SJCRH30 (cell line): Measurements from ENCODE around the gene HOXA9. TPM values are rescaled to one million over a fixed set of nuclear protein-coding genes. Genes with fewer than 3 reads are reported as not detected.

Source experiments
- DNase-seq, 2 experiments: peaks; one replicate each; pipeline ENCODE4 v3.0.0-alpha.2; 2015 to 2020
- H3K27ac ChIP-seq: fragments of 250-450 bp; sonication (Bioruptor Pico); 2 replicates; pipeline ENCODE4 v1.5.1; 2020; ENCODE audit warnings: mild to moderate bottlenecking, moderate library complexity
- H3K27me3 ChIP-seq: fragments of 250-450 bp; sonication (Bioruptor Pico); 2 replicates; pipeline ENCODE4 v1.5.1; 2020; ENCODE audit warnings: mild to moderate bottlenecking, moderate library complexity
- H3K36me3 ChIP-seq: fragments of 250-450 bp; sonication (Bioruptor Pico); 2 replicates; pipeline ENCODE4 v1.5.1; 2020; ENCODE audit warnings: mild to moderate bottlenecking, moderate library complexity
- H3K4me1 ChIP-seq: fragments of 250-450 bp; sonication (Bioruptor Pico); 2 replicates; pipeline ENCODE4 v1.5.1; 2020; ENCODE audit warnings: mild to moderate bottlenecking, moderate library complexity
- H3K4me3 ChIP-seq: fragments of 250-450 bp; sonication (Bioruptor Pico); 2 replicates; pipeline ENCODE4 v1.5.1; 2020; ENCODE audit warnings: mild to moderate bottlenecking, moderate library complexity
- H3K9me3 ChIP-seq: fragments of 250-450 bp; sonication (Bioruptor Pico); replicated peaks from 2 replicates; pipeline ENCODE4 v1.5.1; 2020; ENCODE audit warnings: mild to moderate bottlenecking, moderate library complexity
- total RNA-seq: library from RNA; depleted of rRNA; stranded (reverse); fragments of >200 nt; shearing (Covaris generic); gene quantifications from 2 replicates; pipeline ENCODE4 v1.2.3, GENCODE V29; 2014

Gene HOXA9
- total RNA-seq, 1 experiment from 2014 or later, result 0.30 TPM

GRCh38 chr7:27178366-27178765, 13.0 kb upstream of the HOXA9 start:
- no peaks in the 10 kb centered on the region for H3K9me3 ChIP-seq
- DNase-seq, result no peak
- H3K27ac ChIP-seq, result no peak overlapping the region
- no peaks in the 10 kb centered on the region for H3K4me1 ChIP-seq
- H3K27me3 ChIP-seq, result 0 out of 2 replicates have a peak, but pooled peaks cover 5% of the 10 kb centered on the region
- no peak overlapping the region for H3K4me3 ChIP-seq
- no peaks in the 10 kb centered on the region for H3K36me3 ChIP-seq

GRCh38 chr7:27177795-27178320, 12.5 kb upstream of the HOXA9 start:
- Histone ChIP-seq H3K4me1 (no peaks in the 10 kb centered on the region), H3K9me3 (no peaks in the 10 kb centered on the region), H3K27ac (no peak overlapping the region), H3K4me3 (no peak overlapping the region), H3K36me3 (no peaks in the 10 kb centered on the region), H3K27me3 (0 out of 2 replicates have a peak, but pooled peaks cover 5% of the 10 kb centered on the region)
- DNase-seq, result no peak

GRCh38 chr7:27176962-27177794, 11.8 kb upstream of the HOXA9 start:
- Histone ChIP-seq H3K27me3 (0 out of 2 replicates have a peak, but pooled peaks cover 5% of the 10 kb centered on the region), H3K4me3 (no peak overlapping the region), H3K4me1 (peaks cover 2% of the 10 kb centered on the region), H3K36me3 (no peaks in the 10 kb centered on the region), H3K27ac (no peak overlapping the region), H3K9me3 (no peaks in the 10 kb centered on the region)
- no peak for DNase-seq

- no peak for DNase-seq
- no peak overlapping the region for H3K4me3 ChIP-seq
- H3K27me3 ChIP-seq, result 0 out of 2 replicates have a peak, but pooled peaks cover 5% of the 10 kb centered on the region
- no peak overlapping the region for H3K27ac ChIP-seq
- no peaks in the 10 kb centered on the region; the same call in 1 of the 2 replicates for H3K36me3 ChIP-seq
- no peaks in the 10 kb centered on the region for H3K9me3 ChIP-seq
- peaks cover 7% of the 10 kb centered on the region for H3K4me1 ChIP-seq
These were observed 11.1 kb upstream of the HOXA9 start for GRCh38 chr7:27176524-27176845.

GRCh38 chr7:27175626-27176523, 10.5 kb upstream of the HOXA9 start:
- Histone ChIP-seq H3K36me3 (peaks cover 5% of the 10 kb centered on the region; the same call in 1 of the 2 replicates), H3K4me3 (no peak overlapping the region), H3K4me1 (peaks cover 8% of the 10 kb centered on the region), H3K27ac (no peak overlapping the region), H3K27me3 (0 out of 2 replicates have a peak, but pooled peaks cover 5% of the 10 kb centered on the region), H3K9me3 (no peaks in the 10 kb centered on the region)
- DNase-seq, result no peak

GRCh38 chr7:27174874-27175625, 9.7 kb upstream of the HOXA9 start:
- H3K4me3 ChIP-seq, result no peak overlapping the region
- no peak overlapping the region for H3K27ac ChIP-seq
- no peak for DNase-seq
- 0 out of 2 replicates have a peak, but pooled peaks cover 5% of the 10 kb centered on the region for H3K27me3 ChIP-seq
- peaks cover 5% of the 10 kb centered on the region; the same call in 1 of the 2 replicates for H3K36me3 ChIP-seq
- peaks cover 8% of the 10 kb centered on the region for H3K4me1 ChIP-seq
- H3K9me3 ChIP-seq, result no peaks in the 10 kb centered on the region

GRCh38 chr7:27173956-27174873, 8.9 kb upstream of the HOXA9 start, which contains the start of gene HOXA10:
HOXA10 (minus strand) TSS chr7:27174320; CDS start chr7:27174306, 14 bp downstream.
- DNase-seq, result peak in 1 of 2 experiments; percentile 40
- Histone ChIP-seq H3K27ac (peak within 1 kb of the TSS; percentile 82), H3K4me3 (peak within 1 kb of the TSS; percentile 84), H3K27me3 (0 out of 2 replicates have a peak, but pooled peaks cover 5% of the 10 kb centered on the region), H3K9me3 (no peaks in the 10 kb centered on the region), H3K36me3 (peaks cover 5% of the 10 kb centered on the region; the same call in 1 of the 2 replicates), H3K4me1 (peaks cover 8% of the 10 kb centered on the region)

- Histone ChIP-seq H3K36me3 (peaks cover 5% of the 10 kb centered on the region; the same call in 1 of the 2 replicates), H3K4me3 (peak overlapping the region; percentile 84), H3K4me1 (peaks cover 8% of the 10 kb centered on the region), H3K27me3 (0 out of 2 replicates have a peak, but pooled peaks cover 5% of the 10 kb centered on the region), H3K9me3 (no peaks in the 10 kb centered on the region), H3K27ac (peak overlapping the region; percentile 82)
- DNase-seq, result peak in 1 of 2 experiments; percentile 46
These were observed 8.2 kb upstream of the HOXA9 start for GRCh38 chr7:27173511-27173955.

GRCh38 chr7:27172823-27173510, 7.6 kb upstream of the HOXA9 start:
- Histone ChIP-seq H3K27ac (peak overlapping the region; percentile 82), H3K4me3 (peak overlapping the region; percentile 84), H3K9me3 (no peaks in the 10 kb centered on the region), H3K27me3 (0 out of 2 replicates have a peak, but pooled peaks cover 5% of the 10 kb centered on the region), H3K36me3 (peaks cover 5% of the 10 kb centered on the region; the same call in 1 of the 2 replicates), H3K4me1 (peaks cover 8% of the 10 kb centered on the region)
- DNase-seq, result peak; percentile 70 to 73

GRCh38 chr7:27172315-27172774, 7.0 kb upstream of the HOXA9 start:
- Histone ChIP-seq H3K27me3 (no peaks in the 10 kb centered on the region), H3K9me3 (no peaks in the 10 kb centered on the region), H3K36me3 (peaks cover 5% of the 10 kb centered on the region; the same call in 1 of the 2 replicates), H3K27ac (peak overlapping the region; percentile 82), H3K4me1 (peaks cover 8% of the 10 kb centered on the region), H3K4me3 (peak overlapping the region; percentile 84)
- peak; percentile 30 to 39 for DNase-seq

GRCh38 chr7:27171637-27172314, 6.4 kb upstream of the HOXA9 start:
- Histone ChIP-seq H3K27me3 (no peaks in the 10 kb centered on the region), H3K4me1 (peaks cover 8% of the 10 kb centered on the region), H3K27ac (no peak overlapping the region), H3K4me3 (peak overlapping the region; percentile 84), H3K9me3 (no peaks in the 10 kb centered on the region), H3K36me3 (peaks cover 5% of the 10 kb centered on the region; the same call in 1 of the 2 replicates)
- DNase-seq, result no peak

- Histone ChIP-seq H3K4me3 (no peak overlapping the region), H3K27me3 (no peaks in the 10 kb centered on the region), H3K36me3 (peaks cover 5% of the 10 kb centered on the region; the same call in 1 of the 2 replicates), H3K9me3 (no peaks in the 10 kb centered on the region), H3K4me1 (peaks cover 8% of the 10 kb centered on the region), H3K27ac (no peak overlapping the region)
- DNase-seq, result no peak
These were observed 5.9 kb upstream of the HOXA9 start for GRCh38 chr7:27171325-27171636.
